Measurements from ENCODE around the gene MAPK12.

MAPK12 gene

GRCh38 chr22:50227579-50228215 lies 33.8 kb downstream of the MAPK12 start:
- H3K4me3 ChIP-seq (ENCODE audit: low read depth, low read length): no peak overlapping the region
- H3K4me1 ChIP-seq: no peaks in the 10 kb centered on the region
- H3K36me3 ChIP-seq: peaks cover 29% of the 10 kb centered on the region
- no peak for TF ChIP-seq CTCF (IDR thresholded peaks at IDR 0.05; ENCODE audit: low read depth, low read length)
- no peaks in the 10 kb centered on the region for H3K9me3 ChIP-seq
- H3K27me3 ChIP-seq: no peaks in the 10 kb centered on the region
- DNase-seq: no peak

- no peaks in the 10 kb centered on the region for H3K9me3 ChIP-seq
- no peak overlapping the region for H3K4me3 ChIP-seq (ENCODE audit: low read depth, low read length)
- H3K36me3 ChIP-seq: peaks cover 38% of the 10 kb centered on the region
- no peaks in the 10 kb centered on the region for H3K27me3 ChIP-seq
- no peak for DNase-seq
- TF ChIP-seq CTCF (IDR thresholded peaks at IDR 0.05; ENCODE audit: low read depth, low read length): no peak
- H3K4me1 ChIP-seq: no peaks in the 10 kb centered on the region
These were observed 34.7 kb downstream of the MAPK12 start for GRCh38 chr22:50226875-50227165.

- Histone ChIP-seq H3K27me3 (no peaks in the 10 kb centered on the region), H3K36me3 (peaks cover 42% of the 10 kb centered on the region), H3K9me3 (no peaks in the 10 kb centered on the region), H3K4me3 (ENCODE audit: low read depth, low read length) (no peak overlapping the region), H3K4me1 (no peaks in the 10 kb centered on the region)
- no peak for DNase-seq
- no peak for TF ChIP-seq CTCF (IDR thresholded peaks at IDR 0.05; ENCODE audit: low read depth, low read length)
These were observed 35.2 kb downstream of the MAPK12 start for GRCh38 chr22:50226063-50226874.

- peaks cover 47% of the 10 kb centered on the region for H3K36me3 ChIP-seq
- no peak for DNase-seq
- no peaks in the 10 kb centered on the region for H3K9me3 ChIP-seq
- no peak overlapping the region for H3K4me3 ChIP-seq (ENCODE audit: low read depth, low read length)
- TF ChIP-seq CTCF (IDR thresholded peaks at IDR 0.05; ENCODE audit: low read depth, low read length): no peak
- H3K4me1 ChIP-seq: no peaks in the 10 kb centered on the region
- no peaks in the 10 kb centered on the region for H3K27me3 ChIP-seq
These were observed 36.1 kb downstream of the MAPK12 start for GRCh38 chr22:50225200-50225969.

GRCh38 chr22:50224071-50224470 lies 37.4 kb downstream of the MAPK12 start:
- Histone ChIP-seq H3K27me3 (no peaks in the 10 kb centered on the region), H3K36me3 (peaks cover 55% of the 10 kb centered on the region), H3K4me1 (peaks cover 8% of the 10 kb centered on the region; the same call in 1 of the 2 replicates), H3K9me3 (no peaks in the 10 kb centered on the region), H3K4me3 (ENCODE audit: low read depth, low read length) (no peak overlapping the region)
- DNase-seq: no peak
- TF ChIP-seq CTCF (IDR thresholded peaks at IDR 0.05; ENCODE audit: low read depth, low read length): no peak
